SK-N-SH (cell line): ENCODE results near the gene MRPL46. TPM values are rescaled to one million over a fixed set of nuclear protein-coding genes. Genes with fewer than 3 reads are reported as not detected.
A peak's percentile ranks its signal among the peaks of the same experiment; 100 is the strongest.

Experiments used
- CTCF ChIA-PET: fragments of 300-600, 350-600 bp; formaldehyde crosslinking; extraction: SDS; loops from one replicate; lab custom pipeline; 2021; lab: Yijun Ruan, JAX
- POLR2A ChIA-PET: fragments of 350-600 bp; sonication (Branson Sonifier 250); formaldehyde crosslinking; extraction: SDS; loops from one replicate; lab custom pipeline; 2020; ENCODE audit warnings: antibody characterized with exemption, inconsistent platforms; lab: Yijun Ruan, JAX
- DNase-seq: peaks from one replicate; pipeline ENCODE4 v3.0.0; 2012
- H2AFZ ChIP-seq: fragments of 200-600 bp; sonication (generic); 2 replicates; pipeline ENCODE4 v1.8.1; 2016; ENCODE audit warnings: antibody characterized with exemption, mild to moderate bottlenecking, low read depth
- H3F3A ChIP-seq: fragments of 200-600 bp; sonication (generic); replicated peaks from 2 replicates; pipeline ENCODE3; 2016; ENCODE audit warnings: antibody characterized with exemption, mild to moderate bottlenecking; ENCODE audit not compliant: insufficient read depth
- H3K27ac ChIP-seq, 2 experiments: fragments of 200-500 bp in 1 of 2; fragments of 200-600 bp in 1 of 2; sonication (Bioruptor generic) in 1 of 2; sonication (generic), shearing (Covaris generic) in 1 of 2; 2 replicates each; pipeline versions ENCODE4 v1.5.1 to v1.6.1; 2014 to 2016; ENCODE audit warnings: low read depth in 2 of 2, inconsistent platforms in 1 of 2, low read length in 1 of 2, mild to moderate bottlenecking in 1 of 2, mixed read lengths in 1 of 2
- H3K27me3 ChIP-seq: fragments of 200-600 bp; sonication (generic), shearing (Covaris generic); 2 replicates; pipeline ENCODE4 v1.6.1; 2016; ENCODE audit warnings: mixed run types; ENCODE audit not compliant: insufficient read depth
- H3K36me3 ChIP-seq, 2 experiments: fragments of 200-500 bp in 1 of 2; fragments of 200-600 bp in 1 of 2; sonication (Bioruptor generic) in 1 of 2; sonication (generic) in 1 of 2; replicated peaks in 1 of 2; 2 replicates each; pipeline versions ENCODE3 to v1.5.1; 2014 to 2016; ENCODE audit warnings: low read length in 1 of 2, mild to moderate bottlenecking in 1 of 2; ENCODE audit not compliant: insufficient read depth in 2 of 2, control insufficient read depth in 1 of 2
- H3K4me1 ChIP-seq, 2 experiments: fragments of 200-500 bp in 1 of 2; fragments of 200-600 bp in 1 of 2; sonication (Bioruptor generic) in 1 of 2; sonication (generic), shearing (Covaris generic) in 1 of 2; 2 replicates each; pipeline versions ENCODE4 v1.5.1 to v1.6.1; 2014 to 2016; ENCODE audit warnings: low read depth in 1 of 2, low read length in 1 of 2, mixed run types in 1 of 2; ENCODE audit not compliant: insufficient read depth in 2 of 2, control insufficient read depth in 1 of 2
- H3K4me2 ChIP-seq: fragments of 200-600 bp; sonication (generic), shearing (Covaris generic); 2 replicates; pipeline ENCODE4 v1.6.1; 2017; ENCODE audit warnings: mixed run types
- H3K4me3 ChIP-seq, 2 experiments: fragments of 200-500 bp in 1 of 2; fragments of 200-600 bp in 1 of 2; sonication (Bioruptor generic) in 1 of 2; sonication (generic), shearing (Covaris generic) in 1 of 2; 2 replicates each; pipeline versions ENCODE4 v1.5.1 to v1.8.1; 2014 to 2016; ENCODE audit warnings: low read depth in 2 of 2, inconsistent platforms in 1 of 2, low read length in 1 of 2, mild to moderate bottlenecking in 1 of 2, mixed read lengths in 1 of 2, moderate library complexity in 1 of 2
- H3K79me2 ChIP-seq: fragments of 200-600 bp; sonication (generic); 2 replicates; pipeline ENCODE4 v1.8.1; 2017; ENCODE audit warnings: mild to moderate bottlenecking; ENCODE audit not compliant: insufficient read depth
- H3K9ac ChIP-seq: fragments of 200-600 bp; sonication (generic); 2 replicates; pipeline ENCODE4 v1.6.1; 2017; ENCODE audit warnings: mixed run types
- H3K9me2 ChIP-seq: fragments of 200-600 bp; sonication (generic); 2 replicates; pipeline ENCODE4 v1.6.1; 2017; ENCODE audit warnings: mixed run types
- H3K9me3 ChIP-seq: fragments of 200-600 bp; sonication (generic); 2 replicates; pipeline ENCODE4 v1.6.1; 2017; ENCODE audit warnings: mixed run types, mild to moderate bottlenecking, moderate library complexity
- H4K20me1 ChIP-seq: fragments of 200-600 bp; sonication (generic); 2 replicates; pipeline ENCODE4 v1.6.1; 2017; ENCODE audit warnings: mild to moderate bottlenecking, mixed run types; ENCODE audit not compliant: insufficient read depth
- CHD2 ChIP-seq: fragments of 150-350 bp; IDR thresholded peaks from 2 replicates; pipeline ENCODE4 v1.6.1; 2018; ENCODE audit warnings: low read length; ENCODE audit not compliant: partially characterized antibody
- EZH2phosphoT487 ChIP-seq: fragments of 200-600 bp; sonication (generic); IDR thresholded peaks from 2 replicates; pipeline ENCODE4 v1.6.1; 2017; ENCODE audit warnings: low read depth, mixed run types, mild to moderate bottlenecking, antibody characterized with exemption, moderate library complexity, borderline replicate concordance
- FOSL2 ChIP-seq: IDR thresholded peaks from 2 replicates; pipeline ENCODE4 v1.4.0; 2012; ENCODE audit warnings: low read depth, mild to moderate bottlenecking, moderate library complexity, borderline replicate concordance
- FOXM1 ChIP-seq: IDR thresholded peaks from 2 replicates; pipeline ENCODE4 v1.4.0; 2012; ENCODE audit warnings: low read depth, mild to moderate bottlenecking
- JUND ChIP-seq: IDR thresholded peaks from 2 replicates; pipeline ENCODE4 v1.4.0; 2012
- MEF2A ChIP-seq: IDR thresholded peaks from 2 replicates; pipeline ENCODE4 v1.4.0; 2012; ENCODE audit warnings: low read depth, borderline replicate concordance
- NFIC ChIP-seq: IDR thresholded peaks from 2 replicates; pipeline ENCODE4 v1.4.0; 2012; ENCODE audit warnings: borderline replicate concordance
- NRF1 ChIP-seq: IDR thresholded peaks from 2 replicates; pipeline ENCODE4 v1.6.1; 2012; ENCODE audit warnings: low read depth, mild to moderate bottlenecking, low read length
- POLR2AphosphoS5 ChIP-seq: IDR thresholded peaks from 2 replicates; pipeline ENCODE4 v1.6.1; 2012; ENCODE audit warnings: low read depth, low read length
- RAD21 ChIP-seq: IDR thresholded peaks from 2 replicates; pipeline ENCODE4 v1.6.1; 2012; ENCODE audit warnings: mild to moderate bottlenecking, low read length
- RCOR1 ChIP-seq: fragments of 150-350 bp; IDR thresholded peaks from 2 replicates; pipeline ENCODE4 v1.6.1; 2017; ENCODE audit warnings: antibody characterized with exemption, low read length
- RXRA ChIP-seq: IDR thresholded peaks from 2 replicates; pipeline ENCODE4 v1.4.0; 2012; ENCODE audit warnings: low read depth, mild to moderate bottlenecking, borderline replicate concordance
- SMC3 ChIP-seq: IDR thresholded peaks from 2 replicates; pipeline ENCODE4 v1.6.1; 2012; ENCODE audit warnings: low read depth, low read length, improper control_type of control experiment
- TCF12 ChIP-seq: IDR thresholded peaks from 2 replicates; pipeline ENCODE4 v1.4.0; 2012
- YY1 ChIP-seq: IDR thresholded peaks from 2 replicates; pipeline ENCODE4 v1.4.0; 2012; ENCODE audit warnings: low read depth, mild to moderate bottlenecking
- WGBS: methylation state at CpG from one replicate; pipeline ENCODE4 v1.1.6; 2017; ENCODE audit warnings: low lambda C conversion rate; 5-methylcytosine and 5-hydroxymethylcytosine counted together
- polyA plus RNA-seq, 3 experiments: library from polyadenylated mRNA; depleted of rRNA; stranded (reverse); fragments of >200 nt; gene quantifications; 2 replicates each; pipeline ENCODE4 v1.2.3, GENCODE V29; 2012
- TF ChIP-seq, protein P1 (sequence below): fragments of 200-600 bp; sonication (generic); IDR thresholded peaks from 2 replicates; pipeline ENCODE4 v1.6.1; 2017; ENCODE audit warnings: antibody characterized with exemption, mild to moderate bottlenecking, moderate library complexity
- TF ChIP-seq, protein P2 (sequence below): fragments of 150-350 bp; IDR thresholded peaks from 2 replicates; pipeline ENCODE4 v1.6.1; 2017; ENCODE audit warnings: antibody characterized with exemption, low read length, low read depth, borderline replicate concordance
- TF ChIP-seq, protein P3 (sequence below): IDR thresholded peaks from 2 replicates; pipeline ENCODE4 v1.4.0; 2012; ENCODE audit warnings: low read depth
- TF ChIP-seq, protein P4 (sequence below): IDR thresholded peaks from 2 replicates; pipeline ENCODE4 v1.6.1; 2012; ENCODE audit warnings: mild to moderate bottlenecking, low read depth, low read length, moderate library complexity

The MRPL46 gene
- polyA plus RNA-seq, 1 of the 3 experiments (the other 2 are of a cell fraction): 33.8 TPM

DNA sequence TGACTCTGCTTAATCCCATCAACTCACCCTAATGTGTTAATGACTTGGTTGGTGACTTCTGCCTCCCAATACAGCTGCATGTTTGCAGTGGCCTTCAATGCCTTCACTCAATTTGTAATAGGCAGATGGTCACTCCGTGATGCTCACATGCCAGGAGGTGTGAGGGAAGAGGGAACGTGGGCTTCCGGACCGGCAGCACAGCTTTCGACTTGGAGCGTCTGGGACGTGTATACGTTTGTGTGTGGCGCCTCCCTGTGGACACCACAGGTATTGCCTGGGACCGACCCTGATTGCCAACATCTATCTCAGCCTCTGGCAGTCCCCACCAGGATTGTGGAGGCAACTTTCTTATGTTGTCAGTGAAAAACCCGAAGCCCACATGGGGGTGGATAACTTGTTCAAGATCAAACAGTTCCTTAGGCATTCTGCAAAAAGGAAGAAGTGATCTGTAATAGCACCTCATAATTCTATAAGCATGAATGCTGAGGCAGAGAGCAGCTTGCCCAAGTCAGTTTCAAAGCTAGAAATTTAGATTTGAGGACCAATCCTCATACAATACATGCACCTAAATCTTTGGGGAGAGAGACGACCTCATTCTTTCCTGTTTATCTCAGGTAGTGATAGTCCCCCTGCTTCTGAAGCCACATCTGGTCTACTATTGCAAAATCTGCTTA, 16.9 kb downstream of the MRPL46 start:
- Histone ChIP-seq H3K27me3 (no peaks in the 10 kb centered on the region), H3K79me2 (no peaks in the 10 kb centered on the region), H3K36me3 (no peaks in the 10 kb centered on the region), H3K4me2 (no peak overlapping the region), H3K9me3 (no peaks in the 10 kb centered on the region), H3K4me3 (0 out of 4 replicates have a peak overlapping the region, but pooled peaks of 1 of the 2 experiments have one; percentile 25), H3F3A (no peaks in the 10 kb centered on the region), H2AFZ (no peak overlapping the region), H4K20me1 (no peaks in the 10 kb centered on the region), H3K27ac (no peak overlapping the region), H3K9me2 (no peaks in the 10 kb centered on the region), H3K9ac (no peak overlapping the region), H3K4me1 (peaks cover 0 to 22% of the 10 kb centered on the region in 2 experiments; a peak in 1 of 4 replicates)
- TF ChIP-seq SMC3: peak; percentile 79
- TF ChIP-seq, protein P1, sequence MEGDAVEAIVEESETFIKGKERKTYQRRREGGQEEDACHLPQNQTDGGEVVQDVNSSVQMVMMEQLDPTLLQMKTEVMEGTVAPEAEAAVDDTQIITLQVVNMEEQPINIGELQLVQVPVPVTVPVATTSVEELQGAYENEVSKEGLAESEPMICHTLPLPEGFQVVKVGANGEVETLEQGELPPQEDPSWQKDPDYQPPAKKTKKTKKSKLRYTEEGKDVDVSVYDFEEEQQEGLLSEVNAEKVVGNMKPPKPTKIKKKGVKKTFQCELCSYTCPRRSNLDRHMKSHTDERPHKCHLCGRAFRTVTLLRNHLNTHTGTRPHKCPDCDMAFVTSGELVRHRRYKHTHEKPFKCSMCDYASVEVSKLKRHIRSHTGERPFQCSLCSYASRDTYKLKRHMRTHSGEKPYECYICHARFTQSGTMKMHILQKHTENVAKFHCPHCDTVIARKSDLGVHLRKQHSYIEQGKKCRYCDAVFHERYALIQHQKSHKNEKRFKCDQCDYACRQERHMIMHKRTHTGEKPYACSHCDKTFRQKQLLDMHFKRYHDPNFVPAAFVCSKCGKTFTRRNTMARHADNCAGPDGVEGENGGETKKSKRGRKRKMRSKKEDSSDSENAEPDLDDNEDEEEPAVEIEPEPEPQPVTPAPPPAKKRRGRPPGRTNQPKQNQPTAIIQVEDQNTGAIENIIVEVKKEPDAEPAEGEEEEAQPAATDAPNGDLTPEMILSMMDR: peak; percentile 81
- TF ChIP-seq, protein P2, sequence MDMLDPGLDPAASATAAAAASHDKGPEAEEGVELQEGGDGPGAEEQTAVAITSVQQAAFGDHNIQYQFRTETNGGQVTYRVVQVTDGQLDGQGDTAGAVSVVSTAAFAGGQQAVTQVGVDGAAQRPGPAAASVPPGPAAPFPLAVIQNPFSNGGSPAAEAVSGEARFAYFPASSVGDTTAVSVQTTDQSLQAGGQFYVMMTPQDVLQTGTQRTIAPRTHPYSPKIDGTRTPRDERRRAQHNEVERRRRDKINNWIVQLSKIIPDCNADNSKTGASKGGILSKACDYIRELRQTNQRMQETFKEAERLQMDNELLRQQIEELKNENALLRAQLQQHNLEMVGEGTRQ: no peak; the same call in 1 of the 2 replicates
- TF ChIP-seq FOSL2: no peak
- TF ChIP-seq RAD21: peak; percentile 89
- TF ChIP-seq, protein P3, sequence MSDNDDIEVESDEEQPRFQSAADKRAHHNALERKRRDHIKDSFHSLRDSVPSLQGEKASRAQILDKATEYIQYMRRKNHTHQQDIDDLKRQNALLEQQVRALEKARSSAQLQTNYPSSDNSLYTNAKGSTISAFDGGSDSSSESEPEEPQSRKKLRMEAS: peak; percentile 46; the same call in 1 of the 2 replicates
- no peak for TF ChIP-seq MEF2A
- CTCF ChIA-PET: interaction anchor here (0.6 to 10.3 kb wide), 41 partner anchors 8 to 1536 kb away, joined by 3 to 195 read pairs (median 4); partner anchors contain the start of genes MRPL46, MRPS11 and NTRK3
- 3% methylated on average over 12 of the region's 12 CpGs for WGBS
- POLR2A ChIA-PET: no interaction called here
- DNase-seq: peak; percentile 71

DNA sequence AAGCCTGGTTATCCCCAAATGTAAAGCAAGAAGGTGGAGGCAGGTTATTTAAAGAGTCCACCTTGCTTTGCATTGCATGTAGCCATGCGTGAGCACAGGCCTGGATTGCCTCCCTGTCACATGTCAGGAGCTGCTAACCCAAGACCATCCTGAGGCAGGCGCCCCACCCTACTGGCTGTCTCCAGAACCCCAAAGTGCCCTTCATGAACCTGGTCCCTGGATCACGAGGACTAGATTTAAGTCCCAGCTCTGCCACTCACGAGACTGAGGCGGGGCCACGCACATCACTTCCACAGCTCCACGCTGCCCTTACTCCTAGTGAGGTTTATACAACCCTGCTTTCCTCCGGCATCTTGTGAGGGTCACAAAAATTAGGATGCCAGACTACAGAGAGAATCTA, 17.6 kb downstream of the MRPL46 start:
- CTCF ChIA-PET: interaction anchor here (0.6 to 10.3 kb wide), 37 partner anchors 9 to 1535 kb away, joined by 3 to 195 read pairs (median 4); partner anchors contain the start of genes MRPL46, MRPS11 and NTRK3
- TF ChIP-seq TCF12 (no peak), YY1 (no peak), JUND (no peak), EZH2phosphoT487 (no peak), RCOR1 (no peak), FOXM1 (no peak), SMC3 (no peak), POLR2AphosphoS5 (no peak), NFIC (no peak), NRF1 (no peak), CHD2 (no peak), RXRA (no peak), RAD21 (no peak)
- TF ChIP-seq, protein P2: no peak
- TF ChIP-seq, protein P4, sequence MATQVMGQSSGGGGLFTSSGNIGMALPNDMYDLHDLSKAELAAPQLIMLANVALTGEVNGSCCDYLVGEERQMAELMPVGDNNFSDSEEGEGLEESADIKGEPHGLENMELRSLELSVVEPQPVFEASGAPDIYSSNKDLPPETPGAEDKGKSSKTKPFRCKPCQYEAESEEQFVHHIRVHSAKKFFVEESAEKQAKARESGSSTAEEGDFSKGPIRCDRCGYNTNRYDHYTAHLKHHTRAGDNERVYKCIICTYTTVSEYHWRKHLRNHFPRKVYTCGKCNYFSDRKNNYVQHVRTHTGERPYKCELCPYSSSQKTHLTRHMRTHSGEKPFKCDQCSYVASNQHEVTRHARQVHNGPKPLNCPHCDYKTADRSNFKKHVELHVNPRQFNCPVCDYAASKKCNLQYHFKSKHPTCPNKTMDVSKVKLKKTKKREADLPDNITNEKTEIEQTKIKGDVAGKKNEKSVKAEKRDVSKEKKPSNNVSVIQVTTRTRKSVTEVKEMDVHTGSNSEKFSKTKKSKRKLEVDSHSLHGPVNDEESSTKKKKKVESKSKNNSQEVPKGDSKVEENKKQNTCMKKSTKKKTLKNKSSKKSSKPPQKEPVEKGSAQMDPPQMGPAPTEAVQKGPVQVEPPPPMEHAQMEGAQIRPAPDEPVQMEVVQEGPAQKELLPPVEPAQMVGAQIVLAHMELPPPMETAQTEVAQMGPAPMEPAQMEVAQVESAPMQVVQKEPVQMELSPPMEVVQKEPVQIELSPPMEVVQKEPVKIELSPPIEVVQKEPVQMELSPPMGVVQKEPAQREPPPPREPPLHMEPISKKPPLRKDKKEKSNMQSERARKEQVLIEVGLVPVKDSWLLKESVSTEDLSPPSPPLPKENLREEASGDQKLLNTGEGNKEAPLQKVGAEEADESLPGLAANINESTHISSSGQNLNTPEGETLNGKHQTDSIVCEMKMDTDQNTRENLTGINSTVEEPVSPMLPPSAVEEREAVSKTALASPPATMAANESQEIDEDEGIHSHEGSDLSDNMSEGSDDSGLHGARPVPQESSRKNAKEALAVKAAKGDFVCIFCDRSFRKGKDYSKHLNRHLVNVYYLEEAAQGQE: no peak

More for the DNA sequence above, 17.6 kb downstream of the MRPL46 start:
- H3K4me2 ChIP-seq: no peak overlapping the region
- H3K9ac ChIP-seq: no peak overlapping the region
- H4K20me1 ChIP-seq: no peaks in the 10 kb centered on the region
- no peaks in the 10 kb centered on the region for H3K9me2 ChIP-seq
- H3K27ac ChIP-seq: peak overlapping the region in 1 of 2 experiments; percentile 72; a peak in 2 of 4 replicates
- H3K27me3 ChIP-seq: no peaks in the 10 kb centered on the region
- DNase-seq: no peak
- no peaks in the 10 kb centered on the region for H3K36me3 ChIP-seq
- no peak overlapping the region for H3K4me3 ChIP-seq
- WGBS: 80% methylated on average over 7 of the region's 8 CpGs
- POLR2A ChIA-PET: no interaction called here
- H3F3A ChIP-seq: no peaks in the 10 kb centered on the region
- H3K9me3 ChIP-seq: no peaks in the 10 kb centered on the region
- no peaks in the 10 kb centered on the region for H3K79me2 ChIP-seq
- H2AFZ ChIP-seq: no peak overlapping the region
- H3K4me1 ChIP-seq: peaks cover 0 to 16% of the 10 kb centered on the region in 2 experiments; a peak in 1 of 4 replicates
